Transverse colon (tissue), 4 donors: Measurements from ENCODE around the gene PXN.

Experiments used
- EP300 ChIP-seq: sonication (generic); formaldehyde crosslinking; IDR thresholded peaks from one replicate; pipeline ENCODE4 v1.6.1; 2017; ENCODE audit warnings: antibody characterized with exemption, low read depth
- POLR2AphosphoS5 ChIP-seq, 3 donors: sonication (generic); formaldehyde crosslinking; IDR thresholded peaks; one replicate each; pipeline ENCODE4 v1.6.1; 2016; ENCODE audit warnings: antibody characterized with exemption in 3 of 3
- TF ChIP-seq, protein P1 (sequence below), 5 experiments: fragments of 200-600 bp in 3 of 5; fragments of 450-650 bp in 2 of 5; sonication (generic) in 3 of 5; IDR thresholded peaks; 1 replicate in 2 of 5; 2 replicates in 3 of 5; pipeline ENCODE4 v1.5.1; 2016 to 2017; ENCODE audit warnings: antibody characterized with exemption in 5 of 5, inconsistent platforms in 3 of 5, mild to moderate bottlenecking in 2 of 5, moderate library complexity in 1 of 5

DNA sequence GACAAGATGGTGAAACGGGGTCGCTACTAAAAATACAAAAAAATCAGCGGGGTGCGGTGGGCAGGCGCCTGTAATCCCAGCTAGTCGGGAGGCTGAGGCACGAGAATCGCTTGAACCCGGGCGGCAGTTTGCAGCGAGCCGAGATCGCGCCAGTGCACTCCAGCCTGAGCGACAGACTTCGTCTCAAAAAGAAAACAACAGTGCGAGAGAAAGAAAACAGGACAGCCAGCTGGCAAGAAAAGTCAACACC lies 26.8 kb upstream of the PXN start:
- TF ChIP-seq, protein P1, sequence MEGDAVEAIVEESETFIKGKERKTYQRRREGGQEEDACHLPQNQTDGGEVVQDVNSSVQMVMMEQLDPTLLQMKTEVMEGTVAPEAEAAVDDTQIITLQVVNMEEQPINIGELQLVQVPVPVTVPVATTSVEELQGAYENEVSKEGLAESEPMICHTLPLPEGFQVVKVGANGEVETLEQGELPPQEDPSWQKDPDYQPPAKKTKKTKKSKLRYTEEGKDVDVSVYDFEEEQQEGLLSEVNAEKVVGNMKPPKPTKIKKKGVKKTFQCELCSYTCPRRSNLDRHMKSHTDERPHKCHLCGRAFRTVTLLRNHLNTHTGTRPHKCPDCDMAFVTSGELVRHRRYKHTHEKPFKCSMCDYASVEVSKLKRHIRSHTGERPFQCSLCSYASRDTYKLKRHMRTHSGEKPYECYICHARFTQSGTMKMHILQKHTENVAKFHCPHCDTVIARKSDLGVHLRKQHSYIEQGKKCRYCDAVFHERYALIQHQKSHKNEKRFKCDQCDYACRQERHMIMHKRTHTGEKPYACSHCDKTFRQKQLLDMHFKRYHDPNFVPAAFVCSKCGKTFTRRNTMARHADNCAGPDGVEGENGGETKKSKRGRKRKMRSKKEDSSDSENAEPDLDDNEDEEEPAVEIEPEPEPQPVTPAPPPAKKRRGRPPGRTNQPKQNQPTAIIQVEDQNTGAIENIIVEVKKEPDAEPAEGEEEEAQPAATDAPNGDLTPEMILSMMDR (IDR thresholded peaks at IDR 0.05), result no peak
- TF ChIP-seq POLR2AphosphoS5 (IDR thresholded peaks at IDR 0.05) (no peak), EP300 (no peak)
